Karpas-422 (cell line): ENCODE data around the gene PRLHR. TPM values are rescaled to one million over a fixed set of nuclear protein-coding genes. Genes with fewer than 3 reads are reported as not detected.

Source experiments
- DNase-seq: peaks from one replicate; pipeline ENCODE4 v3.0.0-alpha.2; 2015
- H2AFZ ChIP-seq: fragments of 200-600 bp; sonication (generic); 2 replicates; pipeline ENCODE4 v1.6.1; 2014; ENCODE audit warnings: antibody characterized with exemption, low read length, mixed read lengths
- H3K27ac ChIP-seq: fragments of 200-600 bp; sonication (generic); 2 replicates; pipeline ENCODE4 v1.5.1; 2014; ENCODE audit warnings: mild to moderate bottlenecking, low read length, moderate library complexity
- H3K27me3 ChIP-seq: fragments of 200-600 bp; sonication (generic); 2 replicates; pipeline ENCODE4 v1.6.1; 2014; ENCODE audit warnings: low read length, mixed read lengths
- H3K36me3 ChIP-seq: fragments of 200-600 bp; sonication (generic); 2 replicates; pipeline ENCODE4 v1.6.1; 2014; ENCODE audit warnings: low read length, mixed read lengths; ENCODE audit not compliant: insufficient read depth
- H3K4me1 ChIP-seq: fragments of 200-600 bp; sonication (generic); 2 replicates; pipeline ENCODE4 v1.6.1; 2014; ENCODE audit warnings: mild to moderate bottlenecking, low read length, mixed read lengths
- H3K4me2 ChIP-seq: fragments of 200-600 bp; sonication (generic); 2 replicates; pipeline ENCODE4 v1.6.1; 2014; ENCODE audit warnings: low read length, low read depth, mild to moderate bottlenecking; ENCODE audit not compliant: poor library complexity, severe bottlenecking
- H3K4me3 ChIP-seq: fragments of 200-600 bp; sonication (generic); 2 replicates; pipeline ENCODE4 v1.5.1; 2014; ENCODE audit warnings: mild to moderate bottlenecking, antibody characterized with exemption, low read length, mixed read lengths
- H3K79me2 ChIP-seq: fragments of 200-600 bp; sonication (generic); 2 replicates; pipeline ENCODE4 v1.6.1; 2014; ENCODE audit warnings: mild to moderate bottlenecking, low read length, mixed read lengths
- H3K9ac ChIP-seq: fragments of 200-600 bp; sonication (generic); 2 replicates; pipeline ENCODE4 v1.6.0; 2014; ENCODE audit warnings: low read length
- H3K9me2 ChIP-seq: fragments of 200-600 bp; sonication (generic), shearing (Covaris generic); replicated peaks from 2 replicates; pipeline ENCODE4 v1.6.0; 2014; ENCODE audit warnings: mild to moderate bottlenecking, low read length, moderate library complexity; ENCODE audit not compliant: insufficient read depth
- H3K9me3 ChIP-seq: fragments of 300-700, 200-600 bp; sonication (generic); 2 replicates; pipeline ENCODE4 v1.6.1; 2014; ENCODE audit warnings: low read length, mixed read lengths
- H4K20me1 ChIP-seq: fragments of 200-600 bp; sonication (generic); 2 replicates; pipeline ENCODE4 v1.6.1; 2014; ENCODE audit warnings: mild to moderate bottlenecking, antibody characterized with exemption, low read length, low read depth; ENCODE audit not compliant: insufficient read depth
- total RNA-seq: library from RNA; depleted of rRNA; stranded (reverse); fragments of >200 nt; shearing (Covaris generic); gene quantifications from 2 replicates; pipeline ENCODE4 v1.2.3, GENCODE V29; 2014; ENCODE audit warnings: low replicate concordance

The PRLHR gene
- total RNA-seq, 1 experiment from 2014 or later = not detected

- no peak overlapping the region for H3K4me2 ChIP-seq
- H3K9ac ChIP-seq = no peak overlapping the region
- H2AFZ ChIP-seq = no peak overlapping the region
- H3K27me3 ChIP-seq = no peaks in the 10 kb centered on the region
- H3K4me3 ChIP-seq = no peak overlapping the region
- no peaks in the 10 kb centered on the region for H3K36me3 ChIP-seq
- no peaks in the 10 kb centered on the region for H3K79me2 ChIP-seq
- no peak overlapping the region for H3K27ac ChIP-seq
- H3K4me1 ChIP-seq = no peaks in the 10 kb centered on the region
- no peaks in the 10 kb centered on the region for H4K20me1 ChIP-seq
- no peaks in the 10 kb centered on the region for H3K9me3 ChIP-seq
- no peaks in the 10 kb centered on the region for H3K9me2 ChIP-seq
- DNase-seq = no peak
Measured at GRCh38 chr10:118584181-118584954, 11.1 kb downstream of the PRLHR start.

GRCh38 chr10:118583611-118584010, 11.8 kb downstream of the PRLHR start:
- no peaks in the 10 kb centered on the region for H3K4me1 ChIP-seq

DNA sequence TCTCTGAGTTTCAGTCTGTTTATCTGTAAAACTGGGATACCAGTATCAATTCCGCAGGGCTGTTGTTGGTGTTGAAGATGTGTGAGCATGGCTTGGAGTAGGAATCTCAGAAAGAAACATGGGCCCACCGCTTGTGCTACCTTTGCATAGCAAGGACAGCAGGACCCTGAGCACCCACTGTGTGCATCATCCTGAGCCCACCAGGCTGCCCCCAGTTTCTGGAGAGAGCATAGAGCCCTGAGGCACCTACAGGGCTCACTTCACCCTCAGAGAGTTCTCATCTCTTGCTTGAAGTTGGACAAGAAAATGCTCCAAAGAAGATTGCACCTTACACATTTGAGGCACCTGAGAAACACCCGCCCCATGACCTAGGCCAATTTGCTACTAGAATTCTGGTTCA, 12.9 kb downstream of the PRLHR start:
- H3K79me2 ChIP-seq = no peaks in the 10 kb centered on the region
- H3K27ac ChIP-seq = no peak overlapping the region
- H3K4me3 ChIP-seq = no peak overlapping the region
- no peaks in the 10 kb centered on the region for H3K36me3 ChIP-seq
- H3K4me1 ChIP-seq = no peaks in the 10 kb centered on the region
- no peak overlapping the region for H3K9ac ChIP-seq
- no peak for DNase-seq
- no peaks in the 10 kb centered on the region for H3K9me3 ChIP-seq
- H3K4me2 ChIP-seq = no peak overlapping the region
- no peak overlapping the region for H2AFZ ChIP-seq
- no peaks in the 10 kb centered on the region for H4K20me1 ChIP-seq
- no peaks in the 10 kb centered on the region for H3K9me2 ChIP-seq
- H3K27me3 ChIP-seq = no peaks in the 10 kb centered on the region

More at GRCh38 chr10:118583611-118584010, 11.8 kb downstream of the PRLHR start:
- no peak overlapping the region for H3K9ac ChIP-seq
- no peak overlapping the region for H3K4me2 ChIP-seq
- no peak overlapping the region for H3K4me3 ChIP-seq
- no peaks in the 10 kb centered on the region for H3K9me3 ChIP-seq
- H4K20me1 ChIP-seq = no peaks in the 10 kb centered on the region
- no peak overlapping the region for H2AFZ ChIP-seq
- H3K79me2 ChIP-seq = no peaks in the 10 kb centered on the region
- H3K27me3 ChIP-seq = no peaks in the 10 kb centered on the region
- no peaks in the 10 kb centered on the region for H3K9me2 ChIP-seq
- no peaks in the 10 kb centered on the region for H3K36me3 ChIP-seq
- no peak overlapping the region for H3K27ac ChIP-seq
- no peak for DNase-seq

GRCh38 chr10:118581340-118581739, 14.1 kb downstream of the PRLHR start:
- no peak overlapping the region for H3K9ac ChIP-seq
- no peaks in the 10 kb centered on the region for H3K9me2 ChIP-seq
- H3K79me2 ChIP-seq = no peaks in the 10 kb centered on the region
- no peak overlapping the region for H3K27ac ChIP-seq
- DNase-seq = no peak
- no peaks in the 10 kb centered on the region for H3K4me1 ChIP-seq
- no peaks in the 10 kb centered on the region for H3K36me3 ChIP-seq
- H3K4me2 ChIP-seq = no peak overlapping the region
- H3K27me3 ChIP-seq = no peaks in the 10 kb centered on the region
- H3K4me3 ChIP-seq = no peak overlapping the region
- H3K9me3 ChIP-seq = no peaks in the 10 kb centered on the region
- no peaks in the 10 kb centered on the region for H4K20me1 ChIP-seq
- H2AFZ ChIP-seq = no peak overlapping the region

DNA sequence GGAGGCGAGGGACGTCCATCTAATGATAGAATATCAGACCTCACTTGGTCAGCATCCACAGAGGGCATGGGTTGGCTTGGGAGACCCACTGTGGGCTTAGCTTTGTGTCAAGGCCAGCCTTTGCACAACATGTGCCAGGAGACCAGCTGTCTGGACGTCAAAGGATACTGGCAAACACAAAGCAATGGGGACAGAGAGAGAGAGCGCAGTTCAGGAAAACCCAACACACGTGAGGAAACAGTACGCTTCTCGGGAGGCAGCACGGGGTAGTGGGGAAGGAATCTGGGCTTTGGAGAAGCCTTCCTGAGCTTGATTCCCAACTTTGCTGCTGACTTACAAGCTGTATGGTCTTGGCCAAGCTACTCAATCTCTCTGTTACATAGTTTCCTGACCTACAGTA, 14.7 kb downstream of the PRLHR start:
- Histone ChIP-seq H3K27ac (no peak overlapping the region), H3K9ac (no peak overlapping the region), H3K4me2 (no peak overlapping the region), H3K4me1 (no peaks in the 10 kb centered on the region), H2AFZ (no peak overlapping the region), H3K9me3 (no peaks in the 10 kb centered on the region), H3K9me2 (no peaks in the 10 kb centered on the region), H3K4me3 (no peak overlapping the region), H3K79me2 (no peaks in the 10 kb centered on the region), H3K36me3 (no peaks in the 10 kb centered on the region), H3K27me3 (no peaks in the 10 kb centered on the region), H4K20me1 (no peaks in the 10 kb centered on the region)
- no peak for DNase-seq

- Histone ChIP-seq H3K4me2 (no peak overlapping the region), H3K9ac (no peak overlapping the region), H3K27ac (no peak overlapping the region), H3K79me2 (no peaks in the 10 kb centered on the region), H3K4me1 (no peaks in the 10 kb centered on the region), H4K20me1 (no peaks in the 10 kb centered on the region), H3K9me2 (no peaks in the 10 kb centered on the region), H3K27me3 (no peaks in the 10 kb centered on the region), H3K4me3 (no peak overlapping the region), H3K36me3 (no peaks in the 10 kb centered on the region), H2AFZ (no peak overlapping the region), H3K9me3 (no peaks in the 10 kb centered on the region)
- no peak for DNase-seq
Measured at GRCh38 chr10:118573512-118573911, 21.9 kb downstream of the PRLHR start.

DNA sequence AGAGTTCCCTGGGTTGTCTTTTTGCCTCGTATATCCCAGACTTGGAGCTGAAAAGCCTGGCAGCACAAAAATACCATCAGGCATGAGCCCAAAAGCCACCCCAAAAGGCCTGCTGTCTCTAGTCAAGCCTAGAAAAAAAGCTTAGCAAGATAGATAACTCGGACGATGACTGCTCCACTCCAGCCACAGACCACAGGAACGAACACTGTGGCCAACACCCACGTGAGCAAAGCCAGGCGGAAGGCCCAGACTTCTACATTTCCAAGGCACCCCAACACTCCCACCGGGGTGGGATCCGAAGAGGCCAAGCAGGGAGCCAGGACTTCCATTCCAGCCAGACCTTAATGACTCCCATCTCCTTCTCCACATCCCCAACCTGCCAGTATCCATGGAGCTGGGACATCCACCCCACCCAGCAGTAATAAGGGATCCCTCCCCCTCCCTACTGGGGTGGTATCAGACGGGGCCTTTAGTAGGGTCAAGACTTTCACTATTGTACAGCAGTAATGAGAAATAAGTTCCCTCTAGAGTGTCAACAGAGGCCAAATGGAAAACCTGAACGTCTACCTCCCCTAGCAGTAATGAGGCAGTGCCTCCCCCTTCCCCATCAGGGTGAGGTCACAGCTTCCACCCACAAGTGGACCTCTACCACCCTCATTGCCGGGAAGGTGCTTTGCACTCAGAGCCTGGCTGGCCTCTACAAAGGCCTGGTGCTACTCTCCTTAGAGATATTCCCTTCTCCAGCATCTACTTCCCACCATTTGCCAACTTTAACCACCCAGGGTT, 23.0 kb downstream of the PRLHR start:
- no peaks in the 10 kb centered on the region for H3K9me3 ChIP-seq
- H2AFZ ChIP-seq = no peak overlapping the region
- no peak overlapping the region for H3K9ac ChIP-seq
- no peaks in the 10 kb centered on the region for H3K4me1 ChIP-seq
- H3K27me3 ChIP-seq = no peaks in the 10 kb centered on the region
- DNase-seq = no peak
- H4K20me1 ChIP-seq = no peaks in the 10 kb centered on the region
- H3K9me2 ChIP-seq = no peaks in the 10 kb centered on the region
- H3K27ac ChIP-seq = no peak overlapping the region
- H3K4me3 ChIP-seq = no peak overlapping the region
- H3K4me2 ChIP-seq = no peak overlapping the region
- H3K36me3 ChIP-seq = no peaks in the 10 kb centered on the region
- no peaks in the 10 kb centered on the region for H3K79me2 ChIP-seq

DNA sequence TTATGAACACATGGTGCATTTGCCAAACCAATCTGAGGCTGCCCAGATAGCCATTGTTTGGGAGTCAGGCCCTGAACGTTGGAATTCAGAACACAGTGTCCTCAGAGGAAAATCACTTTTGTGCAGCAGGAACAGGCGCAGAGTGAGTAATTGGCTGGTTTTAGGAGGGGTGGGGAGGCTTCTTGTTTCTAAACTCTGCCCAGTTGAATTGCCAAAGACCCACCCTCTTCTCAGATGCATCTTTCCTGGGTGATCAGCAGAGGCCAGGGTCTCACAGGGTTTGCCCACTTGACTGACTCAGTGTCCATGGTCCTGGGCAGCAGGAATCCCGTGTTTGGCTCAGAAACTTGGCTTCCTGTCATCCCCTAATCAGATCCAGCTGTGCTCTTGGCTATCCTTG, 24.3 kb downstream of the PRLHR start:
- Histone ChIP-seq H3K4me1 (no peaks in the 10 kb centered on the region), H3K9me3 (no peaks in the 10 kb centered on the region), H3K27ac (no peak overlapping the region), H3K9me2 (no peaks in the 10 kb centered on the region), H3K36me3 (no peaks in the 10 kb centered on the region), H3K27me3 (no peaks in the 10 kb centered on the region), H3K4me2 (no peak overlapping the region), H2AFZ (no peak overlapping the region), H3K9ac (no peak overlapping the region), H3K79me2 (no peaks in the 10 kb centered on the region), H3K4me3 (no peak overlapping the region), H4K20me1 (no peaks in the 10 kb centered on the region)
- DNase-seq = no peak
